ENCODE measurements around the gene ETDB.
"Not testable (repeated sequence)": the region's sequence is repeated elsewhere in the genome, so short reads cannot be mapped to it uniquely, and the experiment has no call there.

DNA sequence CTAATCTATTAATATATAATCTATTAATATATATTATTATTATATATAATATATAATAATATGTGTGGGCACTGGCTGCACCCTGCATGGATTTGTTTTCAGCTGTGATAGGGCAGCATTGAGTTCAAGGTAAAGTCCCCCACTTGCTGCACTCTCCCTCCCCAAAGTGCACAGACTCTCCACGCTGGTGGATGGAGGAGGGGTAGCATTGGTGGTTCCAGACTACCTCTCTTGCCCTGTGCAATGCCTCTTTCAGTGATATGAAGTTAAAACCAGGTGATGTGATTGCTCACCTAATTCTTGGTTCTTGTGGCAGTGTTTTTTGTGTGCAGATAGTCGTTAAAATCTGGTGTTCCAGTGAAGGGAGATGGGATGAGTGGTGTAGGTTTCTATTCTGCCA lies 4.3 kb downstream of the ETDB start:
- TF ChIP-seq, protein P1, sequence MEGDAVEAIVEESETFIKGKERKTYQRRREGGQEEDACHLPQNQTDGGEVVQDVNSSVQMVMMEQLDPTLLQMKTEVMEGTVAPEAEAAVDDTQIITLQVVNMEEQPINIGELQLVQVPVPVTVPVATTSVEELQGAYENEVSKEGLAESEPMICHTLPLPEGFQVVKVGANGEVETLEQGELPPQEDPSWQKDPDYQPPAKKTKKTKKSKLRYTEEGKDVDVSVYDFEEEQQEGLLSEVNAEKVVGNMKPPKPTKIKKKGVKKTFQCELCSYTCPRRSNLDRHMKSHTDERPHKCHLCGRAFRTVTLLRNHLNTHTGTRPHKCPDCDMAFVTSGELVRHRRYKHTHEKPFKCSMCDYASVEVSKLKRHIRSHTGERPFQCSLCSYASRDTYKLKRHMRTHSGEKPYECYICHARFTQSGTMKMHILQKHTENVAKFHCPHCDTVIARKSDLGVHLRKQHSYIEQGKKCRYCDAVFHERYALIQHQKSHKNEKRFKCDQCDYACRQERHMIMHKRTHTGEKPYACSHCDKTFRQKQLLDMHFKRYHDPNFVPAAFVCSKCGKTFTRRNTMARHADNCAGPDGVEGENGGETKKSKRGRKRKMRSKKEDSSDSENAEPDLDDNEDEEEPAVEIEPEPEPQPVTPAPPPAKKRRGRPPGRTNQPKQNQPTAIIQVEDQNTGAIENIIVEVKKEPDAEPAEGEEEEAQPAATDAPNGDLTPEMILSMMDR (IDR thresholded peaks at IDR 0.05; ENCODE audit: low read depth, low read length) = not testable (repeated sequence)
- not testable (repeated sequence) for TF ChIP-seq POLR2A (IDR thresholded peaks at IDR 0.05; ENCODE audit: extremely low read depth, insufficient read length)

Data from NB4 (cell line).